ENCODE measurements around the gene METTL13.
"Not testable (repeated sequence)": the region's sequence is repeated elsewhere in the genome, so short reads cannot be mapped to it uniquely, and the experiment has no call there.

Gene METTL13

DNA sequence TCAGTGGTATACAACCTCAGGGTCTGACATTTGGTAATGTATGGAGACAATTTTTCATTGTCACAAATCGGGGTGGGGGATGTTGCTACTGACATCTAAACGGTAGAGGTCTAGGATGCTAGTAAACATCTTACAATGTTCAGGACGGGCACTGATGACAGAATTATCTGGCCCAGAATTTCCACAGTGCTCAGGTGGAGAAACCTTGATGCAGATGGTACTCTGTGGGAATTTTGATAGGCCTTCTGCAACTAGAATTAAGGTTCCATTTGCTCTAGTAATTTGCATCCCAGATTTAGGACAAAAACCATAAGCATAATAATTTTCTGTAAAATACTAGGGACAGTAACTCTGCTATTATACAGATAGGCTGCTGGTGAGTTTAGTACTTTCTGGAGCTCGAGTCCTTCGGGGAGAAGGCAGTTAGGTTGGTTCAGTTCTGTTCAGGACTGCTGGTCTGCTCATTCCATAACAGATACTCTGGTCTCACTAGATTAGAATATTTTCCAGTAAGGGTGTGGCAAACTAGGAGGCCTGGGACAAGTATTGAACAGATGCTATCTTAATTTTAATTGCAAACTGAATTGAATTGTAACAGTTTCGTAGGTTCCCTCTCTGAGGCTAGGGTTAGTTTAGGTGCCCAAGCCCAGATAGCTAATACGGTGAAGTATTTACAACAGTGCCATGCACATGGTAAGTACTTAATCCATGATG, 11.4 kb downstream of the METTL13 start:
- WGBS, 2 experiments (ENCODE audit: insufficient coverage in 2 of 2), result 96 to 98% methylated on average over 5 of the region's 7 CpGs
- peaks cover 82% of the 10 kb centered on the region for H3K36me3 ChIP-seq (ENCODE audit: control insufficient read depth, insufficient read depth, low read length)
- H3K27ac ChIP-seq (ENCODE audit: low read depth, low read length, severe bottlenecking), result no peak overlapping the region
- H3K9me3 ChIP-seq (ENCODE audit: control insufficient read depth, low read length), result no peaks in the 10 kb centered on the region
- no peak overlapping the region for H3K4me3 ChIP-seq (ENCODE audit: extremely low read depth, insufficient read depth, low read length, poor library complexity, severe bottlenecking)
- H3K4me1 ChIP-seq (ENCODE audit: control insufficient read depth, insufficient read depth, low read length, poor library complexity, severe bottlenecking), result peaks cover 2% of the 10 kb centered on the region

DNA sequence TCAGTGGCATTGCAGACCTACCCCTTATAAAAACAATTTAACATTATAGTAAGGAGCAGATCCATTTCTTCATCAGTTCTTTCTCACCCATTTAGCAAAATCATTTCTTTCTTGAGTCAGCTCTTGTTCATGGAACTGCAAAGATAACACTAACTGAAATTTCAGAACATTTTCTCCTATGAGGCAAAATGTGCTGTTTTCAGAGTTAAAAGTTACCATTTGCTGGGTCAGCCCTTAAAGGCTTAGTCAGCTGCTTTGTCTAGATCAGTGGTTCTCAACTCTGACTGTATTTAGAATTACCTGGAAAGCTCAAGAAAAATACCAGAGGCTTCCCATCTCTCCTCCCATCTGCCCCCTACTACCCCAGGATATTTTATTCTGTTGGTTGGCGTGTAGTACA, 12.2 kb downstream of the METTL13 start:
- Histone ChIP-seq H3K4me3 (ENCODE audit: extremely low read depth, insufficient read depth, low read length, poor library complexity, severe bottlenecking) (no peak overlapping the region), H3K4me1 (ENCODE audit: control insufficient read depth, insufficient read depth, low read length, poor library complexity, severe bottlenecking) (peaks cover 2% of the 10 kb centered on the region), H3K9me3 (ENCODE audit: control insufficient read depth, low read length) (no peaks in the 10 kb centered on the region), H3K27ac (ENCODE audit: low read depth, low read length, severe bottlenecking) (no peak overlapping the region), H3K36me3 (ENCODE audit: control insufficient read depth, insufficient read depth, low read length) (peaks cover 80% of the 10 kb centered on the region)
- WGBS, 2 experiments (ENCODE audit: insufficient coverage in 2 of 2), result 100% methylated on average over 1 of the region's 1 CpG

DNA sequence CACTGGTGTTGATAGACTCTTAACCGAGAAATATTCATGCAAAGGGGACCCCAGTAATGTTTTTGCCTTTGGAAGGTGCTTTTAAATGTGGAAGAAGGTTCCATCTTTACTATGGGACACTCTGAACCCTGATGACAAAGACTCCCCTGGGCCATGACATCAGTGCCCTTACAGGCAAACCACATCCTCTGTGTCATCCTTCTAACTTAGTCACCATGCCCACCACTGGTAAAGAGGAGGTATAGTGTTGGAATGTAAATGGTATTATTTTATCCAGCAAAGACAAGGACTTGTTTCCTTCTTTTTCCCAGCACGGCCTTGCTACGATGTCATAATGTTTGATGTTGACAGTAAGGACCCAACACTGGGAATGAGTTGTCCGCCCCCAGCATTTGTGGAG, 12.6 kb downstream of the METTL13 start:
- Histone ChIP-seq H3K4me1 (ENCODE audit: control insufficient read depth, insufficient read depth, low read length, poor library complexity, severe bottlenecking) (peaks cover 2% of the 10 kb centered on the region), H3K36me3 (ENCODE audit: control insufficient read depth, insufficient read depth, low read length) (peaks cover 78% of the 10 kb centered on the region), H3K4me3 (ENCODE audit: extremely low read depth, insufficient read depth, low read length, poor library complexity, severe bottlenecking) (no peak overlapping the region), H3K9me3 (ENCODE audit: control insufficient read depth, low read length) (no peaks in the 10 kb centered on the region), H3K27ac (ENCODE audit: low read depth, low read length, severe bottlenecking) (no peak overlapping the region)
- 84 to 100% methylated on average over 1 to 2 of the region's 4 CpGs for WGBS, 2 experiments (ENCODE audit: insufficient coverage in 2 of 2)

DNA sequence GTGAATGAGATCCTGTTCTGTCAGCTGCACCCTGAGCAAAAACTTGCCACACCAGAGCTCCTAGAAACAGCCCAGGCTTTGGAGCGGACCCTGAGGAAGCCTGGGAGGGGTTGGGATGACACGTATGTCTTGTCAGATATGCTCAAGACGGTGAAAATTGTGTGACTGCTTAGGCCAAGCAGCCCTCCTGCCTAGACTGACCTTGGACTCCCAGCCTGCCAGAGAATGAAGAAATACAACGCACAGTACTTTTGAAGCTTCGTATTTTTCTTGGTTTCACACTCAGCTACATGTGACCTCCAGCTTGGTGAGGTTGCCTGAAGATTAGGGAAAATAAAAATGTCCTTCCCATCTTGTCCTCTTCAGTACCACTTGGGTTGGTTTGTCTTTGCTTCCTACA, 15.1 kb downstream of the METTL13 start:
- Histone ChIP-seq H3K4me3 (ENCODE audit: extremely low read depth, insufficient read depth, low read length, poor library complexity, severe bottlenecking) (no peak overlapping the region), H3K36me3 (ENCODE audit: control insufficient read depth, insufficient read depth, low read length) (peaks cover 60% of the 10 kb centered on the region), H3K9me3 (ENCODE audit: control insufficient read depth, low read length) (no peaks in the 10 kb centered on the region), H3K4me1 (ENCODE audit: control insufficient read depth, insufficient read depth, low read length, poor library complexity, severe bottlenecking) (peaks cover 5% of the 10 kb centered on the region), H3K27ac (ENCODE audit: low read depth, low read length, severe bottlenecking) (no peak overlapping the region)
- WGBS, 2 experiments (ENCODE audit: insufficient coverage in 2 of 2), result 88 to 92% methylated on average over 4 of the region's 5 CpGs

DNA sequence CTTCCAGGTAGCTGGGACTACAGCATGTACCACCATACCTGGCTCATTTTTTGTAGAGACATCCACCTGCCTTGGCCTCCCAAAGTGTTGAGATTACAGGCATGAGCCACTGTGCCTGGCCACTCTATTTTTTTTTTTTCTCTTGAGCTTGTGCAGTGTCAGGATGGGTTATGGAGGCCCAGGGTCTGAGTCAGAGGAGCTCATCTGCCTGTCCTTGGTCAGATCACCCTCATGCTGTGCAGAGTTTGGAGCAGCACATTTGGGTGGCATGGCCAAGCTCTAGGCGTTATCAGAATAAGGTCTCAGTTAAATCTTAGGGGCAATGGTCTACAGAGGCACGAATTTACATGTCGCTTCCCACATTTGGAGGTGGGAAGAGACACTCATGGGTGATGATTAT, 16.9 kb downstream of the METTL13 start:
- Histone ChIP-seq H3K4me3 (ENCODE audit: extremely low read depth, insufficient read depth, low read length, poor library complexity, severe bottlenecking) (no peak overlapping the region), H3K9me3 (ENCODE audit: control insufficient read depth, low read length) (no peaks in the 10 kb centered on the region), H3K36me3 (ENCODE audit: control insufficient read depth, insufficient read depth, low read length) (peaks cover 43% of the 10 kb centered on the region), H3K27ac (ENCODE audit: low read depth, low read length, severe bottlenecking) (no peak overlapping the region), H3K4me1 (ENCODE audit: control insufficient read depth, insufficient read depth, low read length, poor library complexity, severe bottlenecking) (peaks cover 4% of the 10 kb centered on the region)
- 93 to 97% methylated on average over 3 of the region's 3 CpGs for WGBS, 2 experiments (ENCODE audit: insufficient coverage in 2 of 2)

DNA sequence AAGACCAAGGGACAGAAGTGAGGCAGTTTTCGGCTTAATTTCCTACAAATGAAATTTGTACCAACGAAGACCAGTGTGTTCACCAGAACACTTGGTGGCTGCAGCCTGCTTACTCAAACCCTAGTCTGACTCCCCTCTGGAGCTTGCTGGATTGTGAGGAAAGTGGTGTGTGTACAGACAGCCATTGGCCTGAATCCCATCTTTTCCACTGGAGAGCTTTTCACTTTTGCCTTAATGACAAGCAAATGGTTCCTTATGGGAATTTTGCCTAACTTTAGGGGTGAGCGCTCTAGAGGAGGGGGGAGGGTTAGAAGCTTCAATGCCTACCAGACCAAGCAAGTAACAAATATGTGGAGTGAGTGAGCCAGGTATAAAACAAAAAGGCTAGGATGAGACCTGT, 17.3 kb downstream of the METTL13 start:
- H3K27ac ChIP-seq (ENCODE audit: low read depth, low read length, severe bottlenecking), result no peak overlapping the region
- no peak overlapping the region for H3K4me3 ChIP-seq (ENCODE audit: extremely low read depth, insufficient read depth, low read length, poor library complexity, severe bottlenecking)
- H3K9me3 ChIP-seq (ENCODE audit: control insufficient read depth, low read length), result no peaks in the 10 kb centered on the region
- H3K36me3 ChIP-seq (ENCODE audit: control insufficient read depth, insufficient read depth, low read length), result peaks cover 41% of the 10 kb centered on the region
- peaks cover 3% of the 10 kb centered on the region for H3K4me1 ChIP-seq (ENCODE audit: control insufficient read depth, insufficient read depth, low read length, poor library complexity, severe bottlenecking)
- WGBS, 2 experiments (ENCODE audit: insufficient coverage in 2 of 2), result 93 to 100% methylated on average over 2 to 3 of the region's 3 CpGs

DNA sequence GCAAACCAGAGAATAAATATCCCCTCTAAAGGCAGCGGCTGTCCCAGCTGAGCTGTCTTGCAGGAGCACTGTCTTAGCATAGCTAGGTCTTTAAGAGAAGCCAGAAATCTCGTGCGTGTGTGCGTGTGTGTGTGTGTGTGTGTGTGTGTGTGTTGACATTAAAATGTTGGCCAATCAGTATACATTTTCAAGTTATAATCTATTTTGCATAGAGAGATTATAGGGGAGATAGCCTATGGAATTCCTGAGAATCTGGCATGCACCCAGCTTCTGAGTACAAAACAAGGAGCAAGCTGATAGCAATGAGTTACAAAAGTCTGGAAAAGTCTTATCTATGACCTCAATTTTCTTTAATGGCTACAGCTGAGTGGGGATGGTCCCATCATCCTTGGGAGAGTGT, 17.7 kb downstream of the METTL13 start:
- 100% methylated on average over 1 of the region's 4 CpGs for WGBS, 2 experiments (ENCODE audit: insufficient coverage in 2 of 2)
- no peak overlapping the region for H3K4me3 ChIP-seq (ENCODE audit: extremely low read depth, insufficient read depth, low read length, poor library complexity, severe bottlenecking)
- no peaks in the 10 kb centered on the region for H3K9me3 ChIP-seq (ENCODE audit: control insufficient read depth, low read length)
- no peak overlapping the region for H3K27ac ChIP-seq (ENCODE audit: low read depth, low read length, severe bottlenecking)
- peaks cover 40% of the 10 kb centered on the region for H3K36me3 ChIP-seq (ENCODE audit: control insufficient read depth, insufficient read depth, low read length)
- peaks cover 3% of the 10 kb centered on the region for H3K4me1 ChIP-seq (ENCODE audit: control insufficient read depth, insufficient read depth, low read length, poor library complexity, severe bottlenecking)

DNA sequence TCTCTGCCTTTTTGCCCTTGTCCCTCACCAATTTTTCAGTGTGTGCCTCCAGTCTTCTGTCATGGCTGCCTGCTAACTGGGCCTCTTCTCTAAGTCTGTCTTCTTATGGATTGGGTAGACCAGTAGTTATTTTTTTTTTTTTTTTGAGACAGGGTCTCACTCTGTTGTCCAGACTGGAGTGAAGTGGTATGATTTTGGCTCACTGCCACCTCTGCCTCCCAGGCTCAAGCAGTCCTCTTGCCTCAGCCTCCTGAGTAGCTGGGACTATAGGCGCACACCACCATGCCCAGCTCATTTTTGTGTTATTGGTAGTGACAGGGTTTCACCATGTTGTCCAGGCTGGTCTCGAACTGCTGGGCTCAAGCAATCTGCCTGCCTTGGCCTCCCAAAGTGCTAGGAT, 18.2 kb downstream of the METTL13 start:
- not testable (repeated sequence) for H3K4me1 ChIP-seq (ENCODE audit: control insufficient read depth, insufficient read depth, low read length, poor library complexity, severe bottlenecking); H3K27ac ChIP-seq (ENCODE audit: low read depth, low read length, severe bottlenecking); H3K9me3 ChIP-seq (ENCODE audit: control insufficient read depth, low read length); H3K4me3 ChIP-seq (ENCODE audit: extremely low read depth, insufficient read depth, low read length, poor library complexity, severe bottlenecking)
- WGBS, 2 experiments (ENCODE audit: insufficient coverage in 2 of 2), result 86% methylated on average over 2 of the region's 2 CpGs; no CpG with 5 or more reads in 1 of the 2 experiments
- peaks cover 35% of the 10 kb centered on the region for H3K36me3 ChIP-seq (ENCODE audit: control insufficient read depth, insufficient read depth, low read length)

DNA sequence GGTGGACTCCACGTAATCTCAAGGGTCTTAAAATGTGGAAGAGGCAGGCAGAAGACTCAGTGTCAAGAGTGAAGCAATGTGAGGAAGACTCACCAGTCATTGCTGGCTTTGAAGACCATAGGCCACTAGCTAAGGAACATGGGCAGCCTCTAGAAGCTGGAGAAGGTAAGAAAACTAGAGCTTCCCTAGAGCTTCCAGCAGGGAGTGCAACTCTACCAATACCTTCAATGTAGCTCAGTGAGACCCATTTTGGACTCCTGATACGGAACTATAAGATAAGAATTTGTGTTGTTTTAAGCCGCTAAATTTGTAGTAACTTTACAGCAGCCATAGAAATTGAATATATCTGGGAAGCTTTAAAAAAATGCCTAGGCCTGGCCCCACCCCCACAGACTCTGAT, 18.9 kb downstream of the METTL13 start:
- Histone ChIP-seq H3K27ac (ENCODE audit: low read depth, low read length, severe bottlenecking) (no peak overlapping the region), H3K36me3 (ENCODE audit: control insufficient read depth, insufficient read depth, low read length) (peaks cover 29% of the 10 kb centered on the region), H3K9me3 (ENCODE audit: control insufficient read depth, low read length) (no peaks in the 10 kb centered on the region), H3K4me1 (ENCODE audit: control insufficient read depth, insufficient read depth, low read length, poor library complexity, severe bottlenecking) (peaks cover 3% of the 10 kb centered on the region), H3K4me3 (ENCODE audit: extremely low read depth, insufficient read depth, low read length, poor library complexity, severe bottlenecking) (no peak overlapping the region)
- WGBS, 2 experiments (ENCODE audit: insufficient coverage in 2 of 2), result 100% methylated on average over 1 of the region's 3 CpGs

DNA sequence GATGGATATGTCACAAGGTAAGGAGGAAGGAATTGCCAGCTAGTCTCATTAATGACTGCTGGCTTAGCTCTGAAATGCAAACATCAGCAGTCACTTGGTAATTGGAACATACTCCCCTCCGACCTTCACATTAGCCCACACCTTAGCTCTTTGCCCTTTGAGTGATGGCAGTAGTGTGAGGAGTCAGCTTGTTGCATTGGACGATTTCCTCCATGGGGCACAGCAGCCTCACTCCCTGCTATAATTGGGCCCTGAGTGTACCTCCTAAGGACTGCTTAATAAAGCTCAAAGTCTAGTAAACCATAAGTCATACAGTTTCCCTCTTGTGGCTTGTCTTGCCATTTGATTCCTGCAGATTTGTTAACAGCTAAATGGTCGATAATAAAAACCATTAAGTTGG, 19.4 kb downstream of the METTL13 start:
- Histone ChIP-seq H3K4me1 (ENCODE audit: control insufficient read depth, insufficient read depth, low read length, poor library complexity, severe bottlenecking) (peaks cover 3% of the 10 kb centered on the region), H3K4me3 (ENCODE audit: extremely low read depth, insufficient read depth, low read length, poor library complexity, severe bottlenecking) (no peak overlapping the region), H3K9me3 (ENCODE audit: control insufficient read depth, low read length) (no peaks in the 10 kb centered on the region), H3K36me3 (ENCODE audit: control insufficient read depth, insufficient read depth, low read length) (peaks cover 24% of the 10 kb centered on the region), H3K27ac (ENCODE audit: low read depth, low read length, severe bottlenecking) (no peak overlapping the region)
- 80% methylated on average over 1 of the region's 3 CpGs; no CpG with 5 or more reads in 1 of the 2 experiments for WGBS, 2 experiments (ENCODE audit: insufficient coverage in 2 of 2)

DNA sequence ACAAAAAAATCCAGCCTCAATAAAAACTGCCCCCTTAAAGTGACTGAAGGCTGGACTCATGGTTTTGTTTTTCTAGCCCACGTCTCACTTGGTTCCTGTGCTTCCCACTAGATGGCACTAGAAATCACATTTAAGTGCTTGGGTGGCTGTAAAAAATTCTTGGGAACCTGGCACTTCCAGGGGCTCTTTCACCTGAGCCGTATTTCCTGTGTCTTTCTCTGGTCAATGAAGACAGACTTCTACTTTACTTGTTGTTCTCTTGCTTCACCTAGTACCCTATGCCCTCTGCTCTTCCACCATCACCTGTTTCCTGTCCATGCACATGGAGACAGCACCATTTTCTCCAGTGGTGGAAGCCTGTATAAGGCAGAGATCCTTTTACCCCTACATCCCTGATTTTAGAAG, 20.0 kb downstream of the METTL13 start:
- Histone ChIP-seq H3K4me3 (ENCODE audit: extremely low read depth, insufficient read depth, low read length, poor library complexity, severe bottlenecking) (no peak overlapping the region), H3K4me1 (ENCODE audit: control insufficient read depth, insufficient read depth, low read length, poor library complexity, severe bottlenecking) (peaks cover 3% of the 10 kb centered on the region), H3K9me3 (ENCODE audit: control insufficient read depth, low read length) (no peaks in the 10 kb centered on the region), H3K27ac (ENCODE audit: low read depth, low read length, severe bottlenecking) (no peak overlapping the region), H3K36me3 (ENCODE audit: control insufficient read depth, insufficient read depth, low read length) (peaks cover 18% of the 10 kb centered on the region)
- WGBS, 2 experiments (ENCODE audit: insufficient coverage in 2 of 2), result 22 to 29% methylated on average over 1 of the region's 2 CpGs

Data from mesodermal cell (in vitro differentiated cells).